Heart left ventricle (tissue), 13 donors: ENCODE results near the gene AKAP5.

Experiments used
- POLR2A ChIP-seq, 2 donors: fragments of 450-650 bp; IDR thresholded peaks; one replicate each; pipeline ENCODE4 v1.6.1; 2017; ENCODE audit warnings: antibody characterized with exemption in 2 of 2, mild to moderate bottlenecking in 2 of 2, moderate library complexity in 2 of 2
- TF ChIP-seq, protein P1 (sequence below), 12 donors: fragments of 200-600 bp; sonication (generic) in 4 of 12; IDR thresholded peaks; one replicate each; pipeline versions ENCODE4 v1.5.0 to v1.8.0; 2018 to 2022; ENCODE audit warnings: antibody characterized with exemption in 12 of 12, mild to moderate bottlenecking in 5 of 12
- donor health status: ischemic (EF 13 %, LVEDD 7.1; RV severe dilation, severe dysfunction).
- donor health status: DM: no; HTN: yes; CAD: no.
- donor health status: DM: no; HTN: no; CAD: no.
- donor health status: ischemic (EF 25% LVEDD 6.9; RV normal size, moderate dysfunction).
- donor health status: ischemic (EF 25% LVEDD 5.7; RV mildly dilated, moderate dysfunction).
- donor health status: ischemic (EF 35%, LVEDD 5.7; RV mildly dilated, moderate dysfunction).
- donor health status: nonischemic (EF 11% LVEDD 7.7; RV severe dilation, severe dysfunction).
- donor health status: DM: yes; HTN: yes; CAD: no.
- donor health status: PGD.
- donor health status: ischemic (EF 29% LVEDD 5.4; RV normal size, mild dysfunction).
- donor health status: nonischemic (EF 23%, LVEDD 6.1; RV moderate dilation, normal function).

GRCh38 chr14:64507376-64508156 lies 42.3 kb downstream of the AKAP5 start:
- TF ChIP-seq, protein P1, sequence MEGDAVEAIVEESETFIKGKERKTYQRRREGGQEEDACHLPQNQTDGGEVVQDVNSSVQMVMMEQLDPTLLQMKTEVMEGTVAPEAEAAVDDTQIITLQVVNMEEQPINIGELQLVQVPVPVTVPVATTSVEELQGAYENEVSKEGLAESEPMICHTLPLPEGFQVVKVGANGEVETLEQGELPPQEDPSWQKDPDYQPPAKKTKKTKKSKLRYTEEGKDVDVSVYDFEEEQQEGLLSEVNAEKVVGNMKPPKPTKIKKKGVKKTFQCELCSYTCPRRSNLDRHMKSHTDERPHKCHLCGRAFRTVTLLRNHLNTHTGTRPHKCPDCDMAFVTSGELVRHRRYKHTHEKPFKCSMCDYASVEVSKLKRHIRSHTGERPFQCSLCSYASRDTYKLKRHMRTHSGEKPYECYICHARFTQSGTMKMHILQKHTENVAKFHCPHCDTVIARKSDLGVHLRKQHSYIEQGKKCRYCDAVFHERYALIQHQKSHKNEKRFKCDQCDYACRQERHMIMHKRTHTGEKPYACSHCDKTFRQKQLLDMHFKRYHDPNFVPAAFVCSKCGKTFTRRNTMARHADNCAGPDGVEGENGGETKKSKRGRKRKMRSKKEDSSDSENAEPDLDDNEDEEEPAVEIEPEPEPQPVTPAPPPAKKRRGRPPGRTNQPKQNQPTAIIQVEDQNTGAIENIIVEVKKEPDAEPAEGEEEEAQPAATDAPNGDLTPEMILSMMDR (IDR thresholded peaks at IDR 0.05), result no peak
- no peak for TF ChIP-seq POLR2A (IDR thresholded peaks at IDR 0.05)
